Measurements from ENCODE around the gene SNX5. TPM values are rescaled to one million over a fixed set of nuclear protein-coding genes. Genes with fewer than 3 reads are reported as not detected.

SNX5 gene
- total and polyA plus RNA-seq, 2 of the 13 experiments (the other 11 are each of a cell fraction or from before 2014, with no cell fraction given): 664 to 1,040 TPM

DNA sequence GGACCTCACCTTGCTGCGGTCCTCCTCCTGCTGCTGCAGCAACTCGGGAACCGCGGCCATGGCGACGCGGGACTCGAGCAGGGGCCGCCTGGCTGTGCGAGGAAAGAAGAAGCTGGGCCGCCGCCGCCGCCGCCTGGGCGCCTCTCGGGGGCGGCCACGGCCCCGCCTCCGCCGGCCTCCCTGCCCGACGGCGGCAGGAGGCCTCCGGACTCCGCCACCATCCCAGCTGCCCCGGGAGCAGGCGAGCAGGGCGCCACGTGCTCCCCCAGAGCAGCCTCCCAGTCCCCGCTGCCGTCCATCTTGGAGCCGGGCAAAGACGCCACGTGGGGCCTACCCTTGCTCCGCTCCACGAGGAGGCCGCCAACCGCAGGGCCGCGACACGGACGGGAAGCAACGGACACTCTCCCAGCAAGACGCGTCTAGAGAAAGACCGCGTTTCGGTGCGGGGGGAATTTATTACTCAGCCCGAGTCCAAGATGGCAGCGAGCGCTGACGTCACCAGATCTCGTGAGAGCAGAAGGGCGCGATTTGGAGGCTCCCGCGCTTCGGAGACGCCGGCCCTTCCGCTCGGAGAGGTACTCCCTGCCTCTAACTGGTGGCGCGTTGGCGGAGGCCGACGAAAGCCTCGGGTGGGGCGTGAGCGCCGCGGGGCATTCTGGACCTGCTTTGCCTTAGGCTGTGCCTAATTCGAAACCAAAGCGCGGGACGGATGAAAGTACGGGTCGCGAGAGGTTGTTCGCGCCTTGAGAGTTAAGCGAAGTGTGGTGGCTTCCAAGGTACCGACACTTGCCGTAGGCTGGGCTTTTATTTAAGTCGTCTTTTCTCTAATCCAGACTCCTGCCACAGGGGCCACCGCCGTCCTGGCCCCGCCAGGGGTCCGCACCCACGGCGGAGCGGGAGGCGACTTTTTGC lies at the start of gene SNX5, which contains the start of gene MGME1 (continued):
- TF ChIP-seq JUN (CRISPR knock-in tag; IDR thresholded peaks at IDR 0.05) (peak; percentile 92), TBX2 (CRISPR knock-in tag; IDR thresholded peaks at IDR 0.05; ENCODE audit: borderline replicate concordance) (peak; percentile 98), FOXC1 (CRISPR knock-in tag; IDR thresholded peaks at IDR 0.05; ENCODE audit: borderline replicate concordance) (peak; percentile 96), DR1 (CRISPR knock-in tag; IDR thresholded peaks at IDR 0.05) (peak; percentile 100), MED8 (CRISPR knock-in tag; IDR thresholded peaks at IDR 0.05; ENCODE audit: insufficient replicate concordance) (peak; percentile 98), HNRNPLL (IDR thresholded peaks at IDR 0.05; ENCODE audit: low read depth, low read length, poor library complexity, severe bottlenecking) (peak; percentile 97), ZKSCAN8 (CRISPR knock-in tag; IDR thresholded peaks at IDR 0.05; ENCODE audit: borderline replicate concordance) (peak; percentile 87), TARDBP (CRISPR knock-in tag; IDR thresholded peaks at IDR 0.05) (peak; percentile 98), ZNF317 (CRISPR knock-in tag; IDR thresholded peaks at IDR 0.05) (peak; percentile 91), ZNF30 (CRISPR knock-in tag; IDR thresholded peaks at IDR 0.05) (peak; percentile 64; the same call in 1 of the 2 replicates), HDAC6 (IDR thresholded peaks at IDR 0.05; ENCODE audit: low read depth, low read length) (no peak; the same call in 1 of the 2 replicates), ZNF292 (CRISPR knock-in tag; IDR thresholded peaks at IDR 0.05; ENCODE audit: borderline replicate concordance, low read depth) (0 out of 2 replicates have a peak, but pooled peaks have one; percentile 57), HNF4A (CRISPR knock-in tag; IDR thresholded peaks at IDR 0.05) (0 out of 2 replicates have a peak, but pooled peaks have one; percentile 47), ATAD3A (CRISPR knock-in tag; IDR thresholded peaks at IDR 0.05) (peak; percentile 21; the same call in 1 of the 2 replicates), GATAD1 (CRISPR knock-in tag; IDR thresholded peaks at IDR 0.05) (peak; percentile 96), ZNF282 (IDR thresholded peaks at IDR 0.05; ENCODE audit: partially characterized antibody) (no peak), CCAR2 (optimal IDR thresholded peaks at IDR 0.05; ENCODE audit: low read depth, low read length) (peak; percentile 5), NR2F6 (IDR thresholded peaks at IDR 0.05) (no peak), NR2F6 (CRISPR knock-in tag; IDR thresholded peaks at IDR 0.05) (peak; percentile 67; the same call in 1 of the 2 replicates), SRF (IDR thresholded peaks at IDR 0.05; ENCODE audit: low read depth, low read length) (no peak; the same call in none of the 2 replicates), SPEN (CRISPR knock-in tag; IDR thresholded peaks at IDR 0.05; ENCODE audit: low read depth) (peak; percentile 100), HDAC2 (CRISPR knock-in tag; IDR thresholded peaks at IDR 0.05) (peak; percentile 95), SAP130 (CRISPR knock-in tag; IDR thresholded peaks at IDR 0.05; ENCODE audit: low read depth) (peak; percentile 98), ZSCAN9 (CRISPR knock-in tag; IDR thresholded peaks at IDR 0.05; ENCODE audit: borderline replicate concordance) (peak; percentile 95), ZNF138 (CRISPR knock-in tag; IDR thresholded peaks at IDR 0.05; ENCODE audit: low read depth) (peak; percentile 86)
- TF ChIP-seq, protein P1, sequence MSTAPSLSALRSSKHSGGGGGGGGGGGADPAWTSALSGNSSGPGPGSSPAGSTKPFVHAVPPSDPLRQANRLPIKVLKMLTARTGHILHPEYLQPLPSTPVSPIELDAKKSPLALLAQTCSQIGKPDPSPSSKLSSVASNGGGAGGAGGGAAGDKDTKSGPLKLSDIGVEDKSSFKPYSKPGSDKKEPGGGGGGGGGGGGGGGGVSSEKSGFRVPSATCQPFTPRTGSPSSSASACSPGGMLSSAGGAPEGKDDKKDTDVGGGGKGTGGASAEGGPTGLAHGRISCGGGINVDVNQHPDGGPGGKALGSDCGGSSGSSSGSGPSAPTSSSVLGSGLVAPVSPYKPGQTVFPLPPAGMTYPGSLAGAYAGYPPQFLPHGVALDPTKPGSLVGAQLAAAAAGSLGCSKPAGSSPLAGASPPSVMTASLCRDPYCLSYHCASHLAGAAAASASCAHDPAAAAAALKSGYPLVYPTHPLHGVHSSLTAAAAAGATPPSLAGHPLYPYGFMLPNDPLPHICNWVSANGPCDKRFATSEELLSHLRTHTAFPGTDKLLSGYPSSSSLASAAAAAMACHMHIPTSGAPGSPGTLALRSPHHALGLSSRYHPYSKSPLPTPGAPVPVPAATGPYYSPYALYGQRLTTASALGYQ (CRISPR knock-in tag; IDR thresholded peaks at IDR 0.05): peak; percentile 66; the same call in 1 of the 2 replicates
- TF ChIP-seq, protein P2, sequence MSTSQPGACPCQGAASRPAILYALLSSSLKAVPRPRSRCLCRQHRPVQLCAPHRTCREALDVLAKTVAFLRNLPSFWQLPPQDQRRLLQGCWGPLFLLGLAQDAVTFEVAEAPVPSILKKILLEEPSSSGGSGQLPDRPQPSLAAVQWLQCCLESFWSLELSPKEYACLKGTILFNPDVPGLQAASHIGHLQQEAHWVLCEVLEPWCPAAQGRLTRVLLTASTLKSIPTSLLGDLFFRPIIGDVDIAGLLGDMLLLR (CRISPR knock-in tag; IDR thresholded peaks at IDR 0.05): peak; percentile 97
- TF ChIP-seq, protein P3, sequence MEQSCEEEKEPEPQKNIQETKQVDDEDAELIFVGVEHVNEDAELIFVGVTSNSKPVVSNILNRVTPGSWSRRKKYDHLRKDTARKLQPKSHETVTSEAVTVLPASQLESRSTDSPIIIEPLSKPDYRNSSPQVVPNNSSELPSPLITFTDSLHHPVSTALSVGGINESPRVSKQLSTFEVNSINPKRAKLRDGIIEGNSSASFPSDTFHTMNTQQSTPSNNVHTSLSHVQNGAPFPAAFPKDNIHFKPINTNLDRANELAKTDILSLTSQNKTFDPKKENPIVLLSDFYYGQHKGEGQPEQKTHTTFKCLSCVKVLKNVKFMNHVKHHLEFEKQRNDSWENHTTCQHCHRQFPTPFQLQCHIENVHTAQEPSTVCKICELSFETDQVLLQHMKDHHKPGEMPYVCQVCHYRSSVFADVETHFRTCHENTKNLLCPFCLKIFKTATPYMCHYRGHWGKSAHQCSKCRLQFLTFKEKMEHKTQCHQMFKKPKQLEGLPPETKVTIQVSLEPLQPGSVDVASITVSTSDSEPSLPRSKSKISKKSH (CRISPR knock-in tag; IDR thresholded peaks at IDR 0.05; ENCODE audit: borderline replicate concordance): peak; percentile 89
